SK-N-MC (cell line): ENCODE results near the gene BLM.
A peak's percentile ranks its signal among the peaks of the same experiment; 100 is the strongest.

ENCODE experiments used
- DNase-seq: peaks from one replicate; pipeline ENCODE4 v3.0.0-alpha.2; 2011; ENCODE audit warnings: low read depth, low spot score
- H3K27ac ChIP-seq: fragments of 200-600 bp; sonication (generic); 2 replicates; pipeline ENCODE4 v1.5.1; 2016; ENCODE audit warnings: mixed run types
- H3K36me3 ChIP-seq: fragments of 200-600 bp; sonication (generic); 2 replicates; pipeline ENCODE4 v1.6.1; 2017; ENCODE audit warnings: antibody characterized with exemption, low read length, mixed read lengths; ENCODE audit not compliant: insufficient read depth
- H3K4me3 ChIP-seq: fragments of 200-600 bp; sonication (generic); 2 replicates; pipeline ENCODE4 v1.5.1; 2016
- H3K9ac ChIP-seq: fragments of 200-600 bp; sonication (generic); 2 replicates; pipeline ENCODE4 v1.8.0; 2017; ENCODE audit warnings: mixed run types, mixed read lengths; ENCODE audit not compliant: insufficient read length
- H3K9me3 ChIP-seq: fragments of 200-600 bp; sonication (generic); 2 replicates; pipeline ENCODE4 v1.6.1; 2017; ENCODE audit warnings: low read depth, mild to moderate bottlenecking, antibody characterized with exemption, low read length, moderate library complexity, mixed read lengths
- EZH2 ChIP-seq: fragments of 200-600 bp; sonication (generic); IDR thresholded peaks from one replicate; pipeline ENCODE4 v1.6.1; 2017; ENCODE audit warnings: antibody characterized with exemption
- FOXP2 ChIP-seq: optimal IDR thresholded peaks from 2 replicates; pipeline ENCODE3; 2011; ENCODE audit warnings: mild to moderate bottlenecking, moderate library complexity; ENCODE audit not compliant: insufficient read depth; ENCODE audit errors: extremely low read length, control extremely low read depth
- POLR2AphosphoS5 ChIP-seq: IDR thresholded peaks from 2 replicates; pipeline ENCODE4 v1.6.1; 2012; ENCODE audit warnings: mild to moderate bottlenecking, low read depth, low read length, borderline replicate concordance

BLM gene

DNA sequence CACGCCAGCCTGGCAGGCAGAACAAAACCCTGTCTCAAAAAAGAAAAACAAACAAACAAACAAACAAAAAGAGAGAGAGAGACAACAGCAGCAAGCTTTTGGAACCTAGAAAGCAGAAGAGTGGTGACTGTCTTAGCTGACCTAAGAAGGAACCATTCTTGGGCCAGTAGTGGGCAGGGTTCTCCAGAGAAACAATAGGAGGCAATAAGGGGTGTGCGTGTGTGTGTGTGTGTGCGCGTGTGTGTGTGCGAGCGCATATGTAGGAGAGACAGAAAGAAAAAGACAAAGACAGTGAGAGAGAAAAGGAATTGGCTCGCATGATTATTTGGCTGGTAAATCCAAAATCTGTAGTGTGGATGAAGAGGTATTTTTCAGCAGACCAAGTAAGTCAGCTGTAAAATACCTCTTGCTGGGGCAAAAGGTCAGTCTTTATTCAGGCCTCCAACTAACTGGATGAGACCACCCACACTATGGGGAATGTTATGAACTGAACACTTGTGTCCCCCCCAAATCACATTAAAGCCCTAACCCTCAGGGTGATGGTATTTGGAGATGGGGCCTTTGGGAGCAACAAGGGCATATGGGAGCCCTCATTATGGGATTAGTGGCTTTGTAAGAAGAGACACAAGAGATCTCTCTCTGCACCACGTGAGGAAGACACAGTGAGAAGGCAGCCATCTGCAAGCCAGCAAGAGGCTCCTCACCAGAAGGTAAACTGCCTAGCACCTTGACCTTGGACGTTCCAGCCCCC lies 15.1 kb upstream of the BLM start:
- no peak overlapping the region for H3K9ac ChIP-seq
- 0 out of 2 replicates have a peak, but pooled peaks cover 7% of the 10 kb centered on the region for H3K9me3 ChIP-seq
- no peak overlapping the region for H3K4me3 ChIP-seq
- no peak for DNase-seq
- no peak overlapping the region for H3K27ac ChIP-seq
- H3K36me3 ChIP-seq = no peaks in the 10 kb centered on the region
- TF ChIP-seq EZH2 (no peak), POLR2AphosphoS5 (no peak), FOXP2 (no peak)

DNA sequence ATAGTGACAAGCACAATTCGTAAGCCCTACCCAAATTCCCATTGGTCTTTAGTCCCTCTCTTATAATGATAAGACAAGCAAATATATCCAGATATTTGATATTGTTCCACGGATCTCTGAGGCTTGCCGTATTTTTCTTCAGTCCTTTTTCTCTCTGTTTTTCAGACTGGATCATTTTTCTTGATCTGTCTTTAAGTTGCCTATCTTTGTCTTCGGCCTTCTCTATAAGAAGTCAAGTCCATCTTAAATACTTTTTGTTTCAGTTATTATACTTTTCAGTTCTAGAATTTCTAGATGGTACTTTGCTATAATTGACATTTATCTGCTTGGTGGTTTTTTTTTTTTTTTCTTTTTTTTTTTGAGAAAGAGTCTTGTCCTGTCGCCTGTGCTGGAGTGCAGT lies 13.7 kb upstream of the BLM start:
- Histone ChIP-seq H3K9me3 (0 out of 2 replicates have a peak, but pooled peaks cover 7% of the 10 kb centered on the region), H3K4me3 (no peak overlapping the region), H3K9ac (no peak overlapping the region), H3K27ac (no peak overlapping the region), H3K36me3 (no peaks in the 10 kb centered on the region)
- no peak for TF ChIP-seq FOXP2
- no peak for TF ChIP-seq POLR2AphosphoS5
- TF ChIP-seq EZH2 = no peak
- DNase-seq = no peak

DNA sequence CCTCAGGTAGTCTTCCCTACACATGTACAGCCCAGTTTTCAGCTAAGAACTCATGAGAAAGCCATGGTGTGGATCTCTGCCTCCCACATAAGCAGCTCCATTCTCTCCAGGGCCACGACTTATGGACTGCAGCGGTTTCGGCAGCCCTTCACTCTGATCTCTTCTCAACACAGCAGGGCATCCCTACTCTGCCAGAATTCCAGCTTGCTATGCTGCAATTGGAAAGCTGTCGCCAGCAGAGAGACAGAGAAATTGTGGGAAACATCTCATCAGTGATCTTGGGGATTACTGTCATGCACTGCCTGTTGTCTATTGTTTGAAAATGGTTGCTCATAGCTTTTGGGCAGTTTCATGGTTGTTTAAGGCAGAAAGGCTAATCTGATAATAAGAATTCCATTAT lies 11.9 kb upstream of the BLM start:
- TF ChIP-seq FOXP2 (no peak), POLR2AphosphoS5 (no peak), EZH2 (no peak)
- no peak overlapping the region for H3K4me3 ChIP-seq
- 0 out of 2 replicates have a peak, but pooled peaks cover 7% of the 10 kb centered on the region for H3K9me3 ChIP-seq
- no peak overlapping the region for H3K9ac ChIP-seq
- DNase-seq = no peak
- H3K36me3 ChIP-seq = no peaks in the 10 kb centered on the region
- peak overlapping the region; percentile 77 for H3K27ac ChIP-seq

DNA sequence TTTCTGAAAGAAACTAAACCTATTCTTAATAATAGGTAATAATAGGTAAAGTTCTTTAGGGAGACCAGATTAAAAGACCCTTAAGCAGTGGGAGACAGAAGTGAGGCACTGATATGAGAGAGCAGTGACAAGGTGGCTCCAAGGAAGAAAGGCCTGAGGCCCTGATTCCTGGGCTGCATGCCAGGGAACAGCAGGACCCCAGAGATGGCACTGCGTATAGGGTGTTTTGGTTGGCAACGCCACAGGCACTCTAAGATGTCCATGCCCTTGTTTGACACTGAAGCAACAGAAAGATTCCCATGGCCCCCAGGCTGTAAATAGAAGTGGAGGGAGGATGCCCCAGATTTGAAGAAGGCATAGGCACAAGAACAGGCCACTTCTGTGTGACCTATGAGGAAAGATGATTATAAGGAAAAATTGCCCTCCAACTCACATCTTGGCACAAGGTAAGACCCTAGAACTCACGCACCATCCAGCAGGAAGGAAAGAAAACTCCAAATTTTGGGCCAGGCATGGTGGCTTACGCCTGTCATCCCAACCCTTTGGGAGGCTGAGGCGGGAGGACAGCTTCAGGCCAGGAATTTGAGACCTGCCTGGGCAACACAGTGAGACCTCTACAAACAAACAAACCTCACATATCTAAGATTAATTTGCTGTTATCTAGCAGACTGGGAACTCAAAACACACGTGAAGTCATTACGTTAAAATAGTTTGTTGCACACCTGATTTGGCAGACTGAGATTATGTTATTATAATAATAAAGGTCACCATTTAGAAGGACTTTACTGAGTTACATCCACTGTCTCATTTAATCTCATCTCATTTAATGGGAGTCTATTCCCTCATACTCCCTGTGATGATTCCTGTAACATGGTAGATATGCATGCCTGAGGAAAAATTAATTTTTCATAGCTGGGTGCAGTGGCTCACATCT lies 10.5 kb upstream of the BLM start:
- Histone ChIP-seq H3K4me3 (peak overlapping the region; percentile 22; the same call in 1 of the 2 replicates), H3K9me3 (0 out of 2 replicates have a peak, but pooled peaks cover 7% of the 10 kb centered on the region), H3K36me3 (no peaks in the 10 kb centered on the region), H3K27ac (peak overlapping the region; percentile 77), H3K9ac (no peak overlapping the region)
- no peak for TF ChIP-seq EZH2
- 0 out of 2 replicates have a peak, but pooled peaks have one; percentile 30 for TF ChIP-seq POLR2AphosphoS5
- TF ChIP-seq FOXP2 = no peak
- peak; percentile 86 for DNase-seq

GRCh38 chr15:90707489-90707888 lies 9.7 kb upstream of the BLM start:
- no peaks in the 10 kb centered on the region for H3K36me3 ChIP-seq
- no peak overlapping the region for H3K4me3 ChIP-seq
- no peak overlapping the region; the same call in 1 of the 2 replicates for H3K27ac ChIP-seq
- TF ChIP-seq POLR2AphosphoS5 (no peak), FOXP2 (no peak), EZH2 (no peak)
- DNase-seq = no peak
- H3K9ac ChIP-seq = no peak overlapping the region
- H3K9me3 ChIP-seq = 0 out of 2 replicates have a peak, but pooled peaks cover 7% of the 10 kb centered on the region

DNA sequence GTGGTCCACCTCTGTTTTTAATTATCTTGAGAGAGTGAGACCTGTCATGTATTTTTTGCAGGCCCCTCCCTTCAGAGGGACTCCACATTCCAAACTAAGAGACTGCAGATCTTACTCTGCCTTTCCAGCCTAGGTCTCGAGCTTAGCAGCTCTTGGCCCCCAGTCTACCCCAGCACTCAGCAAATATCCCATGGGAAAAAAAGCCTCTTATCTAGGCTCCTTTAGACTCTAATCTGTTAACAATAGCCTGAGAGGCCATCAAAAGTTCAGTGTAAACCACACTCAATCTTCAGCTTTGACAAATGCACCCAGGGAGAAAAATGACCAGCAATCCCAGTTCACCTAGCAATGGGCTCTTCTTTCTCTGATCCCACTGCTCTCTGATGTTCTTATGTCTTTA lies 8.6 kb upstream of the BLM start:
- H3K27ac ChIP-seq = 0 out of 2 replicates have a peak overlapping the region, but pooled peaks have one; percentile 38
- no peaks in the 10 kb centered on the region for H3K36me3 ChIP-seq
- H3K4me3 ChIP-seq = no peak overlapping the region
- H3K9me3 ChIP-seq = 0 out of 2 replicates have a peak, but pooled peaks cover 2% of the 10 kb centered on the region
- H3K9ac ChIP-seq = no peak overlapping the region
- DNase-seq = no peak
- TF ChIP-seq EZH2 (no peak), FOXP2 (no peak), POLR2AphosphoS5 (no peak)

- Histone ChIP-seq H3K4me3 (no peak overlapping the region), H3K27ac (no peak overlapping the region), H3K36me3 (no peaks in the 10 kb centered on the region), H3K9me3 (no peaks in the 10 kb centered on the region), H3K9ac (no peak overlapping the region)
- TF ChIP-seq POLR2AphosphoS5 (no peak), FOXP2 (no peak), EZH2 (no peak)
- no peak for DNase-seq
Observed at GRCh38 chr15:90709278-90709677, 7.9 kb upstream of the BLM start.

GRCh38 chr15:90710436-90711027 lies 6.6 kb upstream of the BLM start:
- H3K9ac ChIP-seq = no peak overlapping the region
- no peaks in the 10 kb centered on the region for H3K36me3 ChIP-seq
- TF ChIP-seq POLR2AphosphoS5 = no peak
- TF ChIP-seq FOXP2 = no peak
- no peak for TF ChIP-seq EZH2
- no peak for DNase-seq
- H3K27ac ChIP-seq = peak overlapping the region; percentile 60
- no peaks in the 10 kb centered on the region for H3K9me3 ChIP-seq
- no peak overlapping the region for H3K4me3 ChIP-seq
